ENCODE data around the gene KDM4C. TPM values are rescaled to one million over a fixed set of nuclear protein-coding genes. Genes with fewer than 3 reads are reported as not detected.

Gene KDM4C
- total RNA-seq, 1 donor from 2014 or later: 11.1 TPM

- H3K36me3 ChIP-seq: no peaks in the 10 kb centered on the region
- no peaks in the 10 kb centered on the region for H3F3A ChIP-seq (ENCODE audit: low read depth)
- H3K27me3 ChIP-seq: no peaks in the 10 kb centered on the region
- no peak overlapping the region for H3K4me2 ChIP-seq
- Mint-ChIP-seq H3K9me3 (no peaks in the 10 kb centered on the region), H3K27ac (no peak overlapping the region), H3K36me3 (peaks cover 2% of the 10 kb centered on the region), H3K4me1 (peaks cover 7% of the 10 kb centered on the region), H3K27me3 (ENCODE audit: insufficient read depth, low read depth) (no peaks in the 10 kb centered on the region), H3K4me3 (no peak overlapping the region)
- no peaks in the 10 kb centered on the region for H3K79me2 ChIP-seq (ENCODE audit: low read depth)
- no peak overlapping the region for H3K4me3 ChIP-seq
- TF ChIP-seq, protein P1, sequence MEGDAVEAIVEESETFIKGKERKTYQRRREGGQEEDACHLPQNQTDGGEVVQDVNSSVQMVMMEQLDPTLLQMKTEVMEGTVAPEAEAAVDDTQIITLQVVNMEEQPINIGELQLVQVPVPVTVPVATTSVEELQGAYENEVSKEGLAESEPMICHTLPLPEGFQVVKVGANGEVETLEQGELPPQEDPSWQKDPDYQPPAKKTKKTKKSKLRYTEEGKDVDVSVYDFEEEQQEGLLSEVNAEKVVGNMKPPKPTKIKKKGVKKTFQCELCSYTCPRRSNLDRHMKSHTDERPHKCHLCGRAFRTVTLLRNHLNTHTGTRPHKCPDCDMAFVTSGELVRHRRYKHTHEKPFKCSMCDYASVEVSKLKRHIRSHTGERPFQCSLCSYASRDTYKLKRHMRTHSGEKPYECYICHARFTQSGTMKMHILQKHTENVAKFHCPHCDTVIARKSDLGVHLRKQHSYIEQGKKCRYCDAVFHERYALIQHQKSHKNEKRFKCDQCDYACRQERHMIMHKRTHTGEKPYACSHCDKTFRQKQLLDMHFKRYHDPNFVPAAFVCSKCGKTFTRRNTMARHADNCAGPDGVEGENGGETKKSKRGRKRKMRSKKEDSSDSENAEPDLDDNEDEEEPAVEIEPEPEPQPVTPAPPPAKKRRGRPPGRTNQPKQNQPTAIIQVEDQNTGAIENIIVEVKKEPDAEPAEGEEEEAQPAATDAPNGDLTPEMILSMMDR (IDR thresholded peaks at IDR 0.05): no peak
- no peak for TF ChIP-seq EZH2phosphoT487 (IDR thresholded peaks at IDR 0.05)
- TF ChIP-seq EZH2 (IDR thresholded peaks at IDR 0.05): no peak
- H4K20me1 ChIP-seq (ENCODE audit: low read depth): no peaks in the 10 kb centered on the region
- no peak overlapping the region for H3K9ac ChIP-seq
- peaks cover 6% of the 10 kb centered on the region for H3K4me1 ChIP-seq
- H2AFZ ChIP-seq (replicated peaks): no peak overlapping the region
- no peaks in the 10 kb centered on the region for H3K9me3 ChIP-seq (ENCODE audit: low read depth)
- no peak for DNase-seq (ENCODE audit: low spot score)
- no peak overlapping the region for H3K27ac ChIP-seq
Measured at GRCh38 chr9:6931913-6932312, 174.1 kb downstream of the KDM4C start.

DNA sequence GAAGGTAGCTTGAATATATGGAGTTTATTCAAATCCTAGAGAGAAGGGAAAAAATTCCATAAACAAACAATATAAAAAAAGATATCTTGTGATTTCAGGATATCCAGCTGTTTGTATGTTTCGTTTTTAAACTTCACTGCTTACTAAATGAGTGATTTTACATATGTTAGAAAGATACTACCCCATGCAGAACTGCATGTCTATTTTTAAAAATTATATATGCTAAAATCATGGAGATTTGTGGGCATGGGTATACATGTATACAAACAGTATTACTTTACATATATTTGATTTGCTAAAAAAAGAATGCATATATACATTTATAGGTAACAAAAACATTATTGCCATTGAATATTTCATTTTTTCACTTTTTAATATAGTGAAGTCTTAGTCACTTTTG lies 178.3 kb downstream of the KDM4C start:
- H3K79me2 ChIP-seq (ENCODE audit: low read depth): no peaks in the 10 kb centered on the region
- Mint-ChIP-seq H3K27me3 (ENCODE audit: insufficient read depth, low read depth) (no peaks in the 10 kb centered on the region), H3K9me3 (no peaks in the 10 kb centered on the region), H3K4me1 (no peaks in the 10 kb centered on the region), H3K36me3 (no peaks in the 10 kb centered on the region), H3K4me3 (no peak overlapping the region), H3K27ac (no peak overlapping the region)
- H3K36me3 ChIP-seq: no peaks in the 10 kb centered on the region
- no peak overlapping the region for H3K27ac ChIP-seq
- H3F3A ChIP-seq (ENCODE audit: low read depth): no peaks in the 10 kb centered on the region
- no peaks in the 10 kb centered on the region for H3K27me3 ChIP-seq
- H3K9me3 ChIP-seq (ENCODE audit: low read depth): no peaks in the 10 kb centered on the region
- DNase-seq (ENCODE audit: low spot score): no peak
- no peaks in the 10 kb centered on the region for H4K20me1 ChIP-seq (ENCODE audit: low read depth)
- TF ChIP-seq, protein P1 (IDR thresholded peaks at IDR 0.05): no peak
- TF ChIP-seq EZH2 (IDR thresholded peaks at IDR 0.05) (no peak), EZH2phosphoT487 (IDR thresholded peaks at IDR 0.05) (no peak)
- no peaks in the 10 kb centered on the region for H3K4me1 ChIP-seq
- no peak overlapping the region for H2AFZ ChIP-seq (replicated peaks)
- H3K4me2 ChIP-seq: no peak overlapping the region
- no peak overlapping the region for H3K9ac ChIP-seq
- H3K4me3 ChIP-seq: no peak overlapping the region

GRCh38 chr9:6937209-6937608 lies 179.4 kb downstream of the KDM4C start:
- Histone ChIP-seq H2AFZ (replicated peaks) (no peak overlapping the region), H3K79me2 (ENCODE audit: low read depth) (no peaks in the 10 kb centered on the region), H3K4me3 (no peak overlapping the region), H3K27me3 (no peaks in the 10 kb centered on the region), H3K27ac (no peak overlapping the region), H3K36me3 (no peaks in the 10 kb centered on the region), H4K20me1 (ENCODE audit: low read depth) (no peaks in the 10 kb centered on the region), H3K4me1 (no peaks in the 10 kb centered on the region), H3F3A (ENCODE audit: low read depth) (no peaks in the 10 kb centered on the region), H3K9ac (no peak overlapping the region), H3K4me2 (no peak overlapping the region), H3K9me3 (ENCODE audit: low read depth) (no peaks in the 10 kb centered on the region)
- Mint-ChIP-seq H3K27ac (no peak overlapping the region), H3K9me3 (no peaks in the 10 kb centered on the region), H3K36me3 (no peaks in the 10 kb centered on the region), H3K4me3 (no peak overlapping the region), H3K4me1 (no peaks in the 10 kb centered on the region), H3K27me3 (ENCODE audit: insufficient read depth, low read depth) (no peaks in the 10 kb centered on the region)
- no peak for TF ChIP-seq EZH2phosphoT487 (IDR thresholded peaks at IDR 0.05)
- TF ChIP-seq, protein P1 (IDR thresholded peaks at IDR 0.05): no peak
- TF ChIP-seq EZH2 (IDR thresholded peaks at IDR 0.05): no peak
- no peak for DNase-seq (ENCODE audit: low spot score)

Data from neural progenitor cell (in vitro differentiated cells).